Uterus (tissue), 2 donors: ENCODE results near the gene CLUH.

Experiments used
- POLR2A ChIP-seq, 2 donors: fragments of 450-650 bp; IDR thresholded peaks; one replicate each; pipeline ENCODE4 v1.6.1; 2016; ENCODE audit warnings: antibody characterized with exemption in 2 of 2, mild to moderate bottlenecking in 1 of 2, moderate library complexity in 1 of 2
- TF ChIP-seq, protein P1 (sequence below), 4 experiments: fragments of 200-600 bp in 2 of 4; fragments of 450-650 bp in 2 of 4; sonication (generic) in 2 of 4; IDR thresholded peaks; one replicate each; pipeline ENCODE4 v1.5.1; 2016 to 2019; ENCODE audit warnings: antibody characterized with exemption in 4 of 4, mild to moderate bottlenecking in 2 of 4, moderate library complexity in 1 of 4

GRCh38 chr17:2656283-2656682 is 55.3 kb downstream of the CLUH start:
- TF ChIP-seq, protein P1, sequence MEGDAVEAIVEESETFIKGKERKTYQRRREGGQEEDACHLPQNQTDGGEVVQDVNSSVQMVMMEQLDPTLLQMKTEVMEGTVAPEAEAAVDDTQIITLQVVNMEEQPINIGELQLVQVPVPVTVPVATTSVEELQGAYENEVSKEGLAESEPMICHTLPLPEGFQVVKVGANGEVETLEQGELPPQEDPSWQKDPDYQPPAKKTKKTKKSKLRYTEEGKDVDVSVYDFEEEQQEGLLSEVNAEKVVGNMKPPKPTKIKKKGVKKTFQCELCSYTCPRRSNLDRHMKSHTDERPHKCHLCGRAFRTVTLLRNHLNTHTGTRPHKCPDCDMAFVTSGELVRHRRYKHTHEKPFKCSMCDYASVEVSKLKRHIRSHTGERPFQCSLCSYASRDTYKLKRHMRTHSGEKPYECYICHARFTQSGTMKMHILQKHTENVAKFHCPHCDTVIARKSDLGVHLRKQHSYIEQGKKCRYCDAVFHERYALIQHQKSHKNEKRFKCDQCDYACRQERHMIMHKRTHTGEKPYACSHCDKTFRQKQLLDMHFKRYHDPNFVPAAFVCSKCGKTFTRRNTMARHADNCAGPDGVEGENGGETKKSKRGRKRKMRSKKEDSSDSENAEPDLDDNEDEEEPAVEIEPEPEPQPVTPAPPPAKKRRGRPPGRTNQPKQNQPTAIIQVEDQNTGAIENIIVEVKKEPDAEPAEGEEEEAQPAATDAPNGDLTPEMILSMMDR (IDR thresholded peaks at IDR 0.05): no peak
- TF ChIP-seq POLR2A (IDR thresholded peaks at IDR 0.05): no peak
